ENCODE data around the gene IL6. TPM values are rescaled to one million over a fixed set of nuclear protein-coding genes. Genes with fewer than 3 reads are reported as not detected.
"Not testable (repeated sequence)": the region's sequence is repeated elsewhere in the genome, so short reads cannot be mapped to it uniquely, and the experiment has no call there.

Gene IL6
- total RNA-seq, 1 experiment from 2014 or later = not detected

DNA sequence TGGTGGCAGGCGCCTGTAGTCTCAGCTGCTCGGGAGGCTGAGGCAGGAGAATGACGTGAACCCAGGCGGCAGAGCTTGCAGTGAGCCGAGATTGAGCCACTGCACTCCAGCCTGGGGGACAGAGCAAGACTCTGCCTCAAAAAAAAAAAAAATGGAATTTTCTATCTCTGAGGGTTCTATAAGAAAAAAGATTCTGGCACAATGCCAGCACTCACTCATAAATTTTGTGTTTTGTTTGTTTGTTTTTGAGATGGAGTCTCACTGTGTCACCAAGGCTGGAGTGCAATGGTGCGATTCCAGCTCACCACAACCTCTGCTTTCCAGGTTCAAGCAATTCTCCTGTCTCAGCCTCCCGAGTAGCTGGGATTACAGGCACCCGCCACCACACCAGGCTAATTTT, 38.1 kb upstream of the IL6 start:
- intact Hi-C loops (cut with micrococcal nuclease); DNase-seq (ENCODE audit: low read depth, low spot score); H3K27me3 ChIP-seq (ENCODE audit: insufficient read depth, low read length); H2AFZ ChIP-seq (ENCODE audit: low read depth, low read length, poor library complexity, severe bottlenecking); H3K4me1 ChIP-seq (ENCODE audit: control insufficient read depth in 1 of 2, insufficient read depth in 2 of 2, low read length in 2 of 2); CTCF ChIA-PET; H4K20me1 ChIP-seq (ENCODE audit: insufficient read depth); H3K4me2 ChIP-seq (ENCODE audit: low read length); H3K4me3 ChIP-seq (replicated peaks in 1 of 2; ENCODE audit: low read depth in 1 of 2, low read length in 2 of 2); H3K9ac ChIP-seq (ENCODE audit: low read length); POLR2A ChIA-PET; H3K9me2 ChIP-seq (ENCODE audit: insufficient read depth); RAD21 ChIA-PET (ENCODE audit: low non-redundant PET in 1 of 2, low total read pairs in 2 of 2, uncharacterized antibody in 2 of 2, unreplicated experiment in 2 of 2); BruUV-seq (replicated peaks); ATAC-seq; H3K9me3 ChIP-seq (ENCODE audit: control insufficient read depth in 1 of 2, insufficient read depth in 1 of 2, low read depth in 1 of 2, low read length in 2 of 2); H3K79me2 ChIP-seq (ENCODE audit: insufficient read depth, low read length); H3K36me3 ChIP-seq (ENCODE audit: control insufficient read depth in 1 of 2, insufficient read depth in 2 of 2, low read length in 2 of 2); H3K27ac ChIP-seq (ENCODE audit: low read depth, low read length): not testable (repeated sequence)

GRCh38 chr7:22694597-22695207, 32.3 kb upstream of the IL6 start:
- H3K4me1 ChIP-seq (ENCODE audit: control insufficient read depth in 1 of 2, insufficient read depth in 2 of 2, low read length in 2 of 2) = no peaks in the 10 kb centered on the region
- no peaks in the 10 kb centered on the region for H3K79me2 ChIP-seq (ENCODE audit: insufficient read depth, low read length)
- H3K4me2 ChIP-seq (ENCODE audit: low read length) = no peak overlapping the region
- RAD21 ChIA-PET (ENCODE audit: low non-redundant PET in 1 of 2, low total read pairs in 2 of 2, uncharacterized antibody in 2 of 2, unreplicated experiment in 2 of 2) = no interaction called here
- no peaks in the 10 kb centered on the region for H3K36me3 ChIP-seq (ENCODE audit: control insufficient read depth in 1 of 2, insufficient read depth in 2 of 2, low read length in 2 of 2)
- no peaks in the 10 kb centered on the region for H3K9me2 ChIP-seq (ENCODE audit: insufficient read depth)
- no peak overlapping the region for H3K4me3 ChIP-seq (replicated peaks in 1 of 2; ENCODE audit: low read depth in 1 of 2, low read length in 2 of 2)
- ATAC-seq = no peak
- H3K9me3 ChIP-seq (ENCODE audit: control insufficient read depth in 1 of 2, insufficient read depth in 1 of 2, low read depth in 1 of 2, low read length in 2 of 2) = no peaks in the 10 kb centered on the region
- no peaks in the 10 kb centered on the region for H3K27me3 ChIP-seq (ENCODE audit: insufficient read depth, low read length)
- DNase-seq (ENCODE audit: low read depth, low spot score) = no peak
- no TSS peak for BruUV-seq (replicated peaks)
- H3K27ac ChIP-seq (ENCODE audit: low read depth, low read length) = no peak overlapping the region
- H3K9ac ChIP-seq (ENCODE audit: low read length) = no peak overlapping the region
- POLR2A ChIA-PET = no interaction called here
- intact Hi-C loops (cut with micrococcal nuclease) = no loop called here
- TF ChIP-seq SRF (IDR thresholded peaks at IDR 0.05; ENCODE audit: low read depth) (no peak), EZH2 (IDR thresholded peaks at IDR 0.05) (no peak), POLR2AphosphoS5 (IDR thresholded peaks at IDR 0.05; ENCODE audit: low read depth, low read length) (no peak), MAX (IDR thresholded peaks at IDR 0.05) (no peak), ELF1 (IDR thresholded peaks at IDR 0.05; ENCODE audit: borderline replicate concordance, low read depth) (no peak), JUND (IDR thresholded peaks at IDR 0.05) (no peak), ZNF274 (IDR thresholded peaks at IDR 0.05; ENCODE audit: low read depth, low read length) (no peak)
- TF ChIP-seq, protein P1, sequence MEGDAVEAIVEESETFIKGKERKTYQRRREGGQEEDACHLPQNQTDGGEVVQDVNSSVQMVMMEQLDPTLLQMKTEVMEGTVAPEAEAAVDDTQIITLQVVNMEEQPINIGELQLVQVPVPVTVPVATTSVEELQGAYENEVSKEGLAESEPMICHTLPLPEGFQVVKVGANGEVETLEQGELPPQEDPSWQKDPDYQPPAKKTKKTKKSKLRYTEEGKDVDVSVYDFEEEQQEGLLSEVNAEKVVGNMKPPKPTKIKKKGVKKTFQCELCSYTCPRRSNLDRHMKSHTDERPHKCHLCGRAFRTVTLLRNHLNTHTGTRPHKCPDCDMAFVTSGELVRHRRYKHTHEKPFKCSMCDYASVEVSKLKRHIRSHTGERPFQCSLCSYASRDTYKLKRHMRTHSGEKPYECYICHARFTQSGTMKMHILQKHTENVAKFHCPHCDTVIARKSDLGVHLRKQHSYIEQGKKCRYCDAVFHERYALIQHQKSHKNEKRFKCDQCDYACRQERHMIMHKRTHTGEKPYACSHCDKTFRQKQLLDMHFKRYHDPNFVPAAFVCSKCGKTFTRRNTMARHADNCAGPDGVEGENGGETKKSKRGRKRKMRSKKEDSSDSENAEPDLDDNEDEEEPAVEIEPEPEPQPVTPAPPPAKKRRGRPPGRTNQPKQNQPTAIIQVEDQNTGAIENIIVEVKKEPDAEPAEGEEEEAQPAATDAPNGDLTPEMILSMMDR (IDR thresholded peaks at IDR 0.05 in 2 of 3, conservative IDR thresholded peaks at IDR 0.05 in 1 of 3; ENCODE audit: borderline replicate concordance in 1 of 3, insufficient read depth in 1 of 3, low read depth in 2 of 3, low read length in 2 of 3) = no peak
- TF ChIP-seq, protein P2, sequence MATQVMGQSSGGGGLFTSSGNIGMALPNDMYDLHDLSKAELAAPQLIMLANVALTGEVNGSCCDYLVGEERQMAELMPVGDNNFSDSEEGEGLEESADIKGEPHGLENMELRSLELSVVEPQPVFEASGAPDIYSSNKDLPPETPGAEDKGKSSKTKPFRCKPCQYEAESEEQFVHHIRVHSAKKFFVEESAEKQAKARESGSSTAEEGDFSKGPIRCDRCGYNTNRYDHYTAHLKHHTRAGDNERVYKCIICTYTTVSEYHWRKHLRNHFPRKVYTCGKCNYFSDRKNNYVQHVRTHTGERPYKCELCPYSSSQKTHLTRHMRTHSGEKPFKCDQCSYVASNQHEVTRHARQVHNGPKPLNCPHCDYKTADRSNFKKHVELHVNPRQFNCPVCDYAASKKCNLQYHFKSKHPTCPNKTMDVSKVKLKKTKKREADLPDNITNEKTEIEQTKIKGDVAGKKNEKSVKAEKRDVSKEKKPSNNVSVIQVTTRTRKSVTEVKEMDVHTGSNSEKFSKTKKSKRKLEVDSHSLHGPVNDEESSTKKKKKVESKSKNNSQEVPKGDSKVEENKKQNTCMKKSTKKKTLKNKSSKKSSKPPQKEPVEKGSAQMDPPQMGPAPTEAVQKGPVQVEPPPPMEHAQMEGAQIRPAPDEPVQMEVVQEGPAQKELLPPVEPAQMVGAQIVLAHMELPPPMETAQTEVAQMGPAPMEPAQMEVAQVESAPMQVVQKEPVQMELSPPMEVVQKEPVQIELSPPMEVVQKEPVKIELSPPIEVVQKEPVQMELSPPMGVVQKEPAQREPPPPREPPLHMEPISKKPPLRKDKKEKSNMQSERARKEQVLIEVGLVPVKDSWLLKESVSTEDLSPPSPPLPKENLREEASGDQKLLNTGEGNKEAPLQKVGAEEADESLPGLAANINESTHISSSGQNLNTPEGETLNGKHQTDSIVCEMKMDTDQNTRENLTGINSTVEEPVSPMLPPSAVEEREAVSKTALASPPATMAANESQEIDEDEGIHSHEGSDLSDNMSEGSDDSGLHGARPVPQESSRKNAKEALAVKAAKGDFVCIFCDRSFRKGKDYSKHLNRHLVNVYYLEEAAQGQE (IDR thresholded peaks at IDR 0.05; ENCODE audit: low read depth) = no peak
- TF ChIP-seq, protein P3, sequence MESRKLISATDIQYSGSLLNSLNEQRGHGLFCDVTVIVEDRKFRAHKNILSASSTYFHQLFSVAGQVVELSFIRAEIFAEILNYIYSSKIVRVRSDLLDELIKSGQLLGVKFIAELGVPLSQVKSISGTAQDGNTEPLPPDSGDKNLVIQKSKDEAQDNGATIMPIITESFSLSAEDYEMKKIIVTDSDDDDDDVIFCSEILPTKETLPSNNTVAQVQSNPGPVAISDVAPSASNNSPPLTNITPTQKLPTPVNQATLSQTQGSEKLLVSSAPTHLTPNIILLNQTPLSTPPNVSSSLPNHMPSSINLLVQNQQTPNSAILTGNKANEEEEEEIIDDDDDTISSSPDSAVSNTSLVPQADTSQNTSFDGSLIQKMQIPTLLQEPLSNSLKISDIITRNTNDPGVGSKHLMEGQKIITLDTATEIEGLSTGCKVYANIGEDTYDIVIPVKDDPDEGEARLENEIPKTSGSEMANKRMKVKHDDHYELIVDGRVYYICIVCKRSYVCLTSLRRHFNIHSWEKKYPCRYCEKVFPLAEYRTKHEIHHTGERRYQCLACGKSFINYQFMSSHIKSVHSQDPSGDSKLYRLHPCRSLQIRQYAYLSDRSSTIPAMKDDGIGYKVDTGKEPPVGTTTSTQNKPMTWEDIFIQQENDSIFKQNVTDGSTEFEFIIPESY (IDR thresholded peaks at IDR 0.05; ENCODE audit: extremely low read depth, insufficient replicate concordance, low read length) = no peak
- H2AFZ ChIP-seq (ENCODE audit: low read depth, low read length, poor library complexity, severe bottlenecking) = no peak overlapping the region
- CTCF ChIA-PET = no interaction called here
- H4K20me1 ChIP-seq (ENCODE audit: insufficient read depth) = no peaks in the 10 kb centered on the region

All from HCT116 (cell line).